Uterus (tissue), 2 donors: ENCODE data around the gene GPR142.

Experiments used
- POLR2A ChIP-seq, 2 donors: fragments of 450-650 bp; IDR thresholded peaks; one replicate each; pipeline ENCODE4 v1.6.1; 2016; ENCODE audit warnings: antibody characterized with exemption in 2 of 2, mild to moderate bottlenecking in 1 of 2, moderate library complexity in 1 of 2
- TF ChIP-seq, protein P1 (sequence below), 4 experiments: fragments of 200-600 bp in 2 of 4; fragments of 450-650 bp in 2 of 4; sonication (generic) in 2 of 4; IDR thresholded peaks; one replicate each; pipeline ENCODE4 v1.5.1; 2016 to 2019; ENCODE audit warnings: antibody characterized with exemption in 4 of 4, mild to moderate bottlenecking in 2 of 4, moderate library complexity in 1 of 4

- TF ChIP-seq, protein P1, sequence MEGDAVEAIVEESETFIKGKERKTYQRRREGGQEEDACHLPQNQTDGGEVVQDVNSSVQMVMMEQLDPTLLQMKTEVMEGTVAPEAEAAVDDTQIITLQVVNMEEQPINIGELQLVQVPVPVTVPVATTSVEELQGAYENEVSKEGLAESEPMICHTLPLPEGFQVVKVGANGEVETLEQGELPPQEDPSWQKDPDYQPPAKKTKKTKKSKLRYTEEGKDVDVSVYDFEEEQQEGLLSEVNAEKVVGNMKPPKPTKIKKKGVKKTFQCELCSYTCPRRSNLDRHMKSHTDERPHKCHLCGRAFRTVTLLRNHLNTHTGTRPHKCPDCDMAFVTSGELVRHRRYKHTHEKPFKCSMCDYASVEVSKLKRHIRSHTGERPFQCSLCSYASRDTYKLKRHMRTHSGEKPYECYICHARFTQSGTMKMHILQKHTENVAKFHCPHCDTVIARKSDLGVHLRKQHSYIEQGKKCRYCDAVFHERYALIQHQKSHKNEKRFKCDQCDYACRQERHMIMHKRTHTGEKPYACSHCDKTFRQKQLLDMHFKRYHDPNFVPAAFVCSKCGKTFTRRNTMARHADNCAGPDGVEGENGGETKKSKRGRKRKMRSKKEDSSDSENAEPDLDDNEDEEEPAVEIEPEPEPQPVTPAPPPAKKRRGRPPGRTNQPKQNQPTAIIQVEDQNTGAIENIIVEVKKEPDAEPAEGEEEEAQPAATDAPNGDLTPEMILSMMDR (IDR thresholded peaks at IDR 0.05), result no peak
- no peak for TF ChIP-seq POLR2A (IDR thresholded peaks at IDR 0.05)
Measured at GRCh38 chr17:74328487-74328886, 38.8 kb upstream of the GPR142 start.
